Sciatic nerve (tissue), 2 donors: ENCODE measurements around the gene ZNF524. TPM values are rescaled to one million over a fixed set of nuclear protein-coding genes. Genes with fewer than 3 reads are reported as not detected.
A peak's percentile ranks its signal among the peaks of the same experiment; 100 is the strongest.

Source experiments
- ATAC-seq: fragments of 200-7000 bp; cut with Tn5 transposase; one replicate; pipeline ENCODE4 v1.9.1; 2020; ENCODE audit warnings: mild to moderate bottlenecking, moderate library complexity
- DNase-seq: peaks from one replicate; pipeline ENCODE4 v3.0.0-alpha.2; 2020; ENCODE audit warnings: low spot score
- intact Hi-C: fragments of 100-400 bp; cut with DNase I; formaldehyde crosslinking; loops from one replicate; pipeline ENCODE4 v1.14.2; 2022
- total RNA-seq: library from RNA; stranded (reverse); fragmentation: NEBNext Ultra II Directional; extraction: Animal tissue kit (Norgen Biotek cat#: 25700); gene quantifications from one replicate; pipeline ENCODE4 v1.2.1, GENCODE V29; 2021
- donor health status: DM: no; HTN: no; CAD: no.
- donor health status: DM: no; HTN: no; CAD: no.

ZNF524 gene
- total RNA-seq, 1 donor from 2014 or later, result 18.9 TPM

DNA sequence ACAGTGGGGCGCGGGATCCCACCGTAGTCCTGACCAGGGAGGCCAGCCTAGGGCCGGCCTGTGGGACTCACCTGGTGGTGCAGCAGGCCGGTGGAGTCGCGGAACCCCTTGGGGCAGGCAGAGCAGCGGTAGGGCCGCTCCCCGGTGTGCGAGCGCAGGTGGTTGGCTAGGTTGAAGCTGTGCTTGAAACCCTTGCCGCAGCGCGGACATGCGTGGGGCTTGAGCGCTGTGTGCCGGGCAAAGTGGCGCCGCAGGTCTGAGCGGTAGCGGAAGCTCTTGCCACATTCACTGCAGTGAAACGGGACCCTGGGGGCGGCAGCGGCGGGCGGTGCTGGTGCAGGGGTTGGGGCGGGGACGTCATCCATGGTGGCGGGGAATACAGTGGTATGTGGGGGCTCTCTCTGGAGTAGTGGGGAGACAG is 2.6 kb upstream of the ZNF524 start:
- DNase-seq, result no peak
- no peak for ATAC-seq
- intact Hi-C loops, result no loop called here

DNA sequence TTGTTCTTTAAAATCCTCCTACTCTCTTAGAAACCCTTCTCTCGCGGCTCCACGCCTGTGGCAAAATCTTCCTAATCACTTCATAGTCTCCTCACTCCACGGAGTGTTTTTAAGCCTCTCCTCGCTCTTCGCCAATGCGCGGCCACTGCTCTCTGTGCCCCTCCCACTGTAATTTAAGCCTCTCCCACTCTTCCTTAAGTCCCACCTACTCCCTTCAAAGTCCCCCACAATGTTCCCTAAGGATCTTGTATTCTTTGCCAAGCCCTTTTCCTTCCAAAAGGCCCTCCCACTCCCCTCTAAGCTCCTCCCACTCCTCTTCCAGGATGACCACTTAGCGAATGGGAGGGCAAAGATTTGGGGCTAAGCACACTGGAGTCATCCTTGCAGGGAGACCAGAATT is 2.1 kb upstream of the ZNF524 start:
- ATAC-seq (no peak), DNase-seq (no peak)
- intact Hi-C loops, result no loop called here

DNA sequence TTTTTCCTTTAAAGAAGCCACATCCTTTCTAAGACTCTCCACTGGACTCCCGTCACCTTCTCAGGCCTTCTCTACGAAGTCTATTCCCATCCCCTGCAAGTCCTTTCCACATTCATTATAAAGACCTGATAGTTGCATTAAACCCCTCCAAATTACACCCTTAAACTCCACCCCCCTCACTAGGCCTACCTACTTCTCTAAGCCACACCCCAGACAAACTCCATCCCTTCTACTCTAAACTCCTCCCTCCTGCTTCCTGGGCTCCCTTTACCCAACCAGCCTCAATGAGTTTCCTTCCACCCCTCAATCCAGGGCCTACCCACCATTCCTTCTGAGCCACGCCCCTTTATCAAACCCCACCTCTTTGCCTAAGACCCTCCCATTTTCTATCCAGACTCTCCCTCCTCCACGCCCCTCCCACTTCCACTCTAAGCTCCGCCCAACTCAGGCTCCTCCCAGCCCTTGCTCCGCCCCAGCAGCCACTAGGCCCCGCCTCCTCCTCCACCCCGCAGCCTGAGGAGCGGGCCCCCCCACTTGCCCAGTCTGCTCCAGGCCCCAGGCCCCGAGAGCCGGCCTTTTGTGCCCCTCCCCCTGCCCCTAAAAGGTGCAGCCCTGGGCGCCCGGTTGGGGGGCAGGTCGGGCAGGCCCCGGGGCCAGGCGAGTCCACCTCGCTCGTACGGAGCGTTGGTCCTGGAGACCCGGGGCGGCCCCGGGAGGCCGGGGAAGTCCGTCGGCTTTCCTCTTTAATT is 1.2 kb upstream of the ZNF524 start:
- ATAC-seq, result peak; percentile 90
- intact Hi-C loops, result no loop called here
- peak; percentile 97 for DNase-seq

DNA sequence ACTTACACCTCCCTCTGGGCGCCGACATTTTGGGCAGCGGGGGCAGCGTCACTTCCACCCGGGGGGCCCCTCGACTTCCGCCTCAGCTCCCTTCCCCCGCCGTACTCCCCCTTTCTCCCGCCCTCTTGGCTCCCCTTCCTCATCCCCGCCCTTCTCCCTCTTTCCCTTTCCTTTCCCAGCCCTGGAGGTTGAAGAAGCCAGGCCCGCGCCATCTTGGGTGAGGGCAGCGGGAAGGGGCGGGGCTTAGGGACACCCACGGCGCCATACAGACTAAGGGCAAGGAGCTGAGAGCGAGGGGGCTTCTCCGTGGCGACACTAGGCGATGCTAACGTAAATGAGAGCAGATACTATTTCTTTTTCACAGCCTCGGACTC is 633 bp upstream of the ZNF524 start, which contains the start of gene FIZ1:
FIZ1 (minus strand) TSS at position 50 of the 374 bp plus-strand sequence. CDS start 1,652 bp downstream, outside the sequence.
- DNase-seq (peak; percentile 98), ATAC-seq (peak; percentile 95)
- intact Hi-C loops, result no loop called here

DNA sequence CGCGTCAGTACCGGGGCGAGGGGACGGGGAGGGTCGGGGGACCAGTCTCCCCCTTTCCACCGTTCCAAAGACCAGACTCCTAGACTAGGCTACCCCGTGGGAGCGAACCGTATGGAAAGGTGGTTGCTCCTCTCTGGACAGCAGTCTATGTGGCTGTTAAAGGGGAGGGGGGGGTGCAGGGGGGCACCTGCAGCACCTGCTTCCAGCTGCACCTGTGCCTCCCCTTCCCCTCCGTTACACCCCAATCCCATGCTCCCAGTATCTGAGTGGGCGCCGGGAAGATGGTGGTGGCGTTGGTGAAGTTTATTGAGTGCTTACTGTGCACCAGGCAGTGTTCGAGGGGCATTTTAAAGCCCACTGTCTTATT is 557 bp downstream of the ZNF524 start:
- DNase-seq (no peak), ATAC-seq (no peak)
- intact Hi-C loops, result no loop called here

DNA sequence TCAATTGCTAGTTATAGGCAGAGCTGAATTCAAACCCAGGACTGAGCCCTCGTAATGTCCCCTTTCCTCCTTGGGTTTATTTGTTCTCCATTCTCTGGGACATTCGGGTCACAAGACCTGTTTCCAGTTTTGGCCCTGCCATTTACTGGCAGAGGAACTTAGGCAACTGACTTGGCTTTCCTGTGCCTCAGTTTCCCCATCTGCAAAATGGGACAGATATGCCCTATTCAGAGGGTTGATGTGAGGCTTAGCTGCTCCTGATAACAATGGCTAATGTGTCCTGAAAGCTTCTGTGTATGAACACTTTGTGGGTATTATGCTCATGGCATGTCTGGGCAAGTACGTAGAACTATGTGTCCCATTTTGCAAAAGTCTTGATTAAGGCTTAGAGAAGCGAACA is 996 bp downstream of the ZNF524 start:
- DNase-seq, result no peak
- no peak for ATAC-seq
- intact Hi-C loops, result no loop called here

DNA sequence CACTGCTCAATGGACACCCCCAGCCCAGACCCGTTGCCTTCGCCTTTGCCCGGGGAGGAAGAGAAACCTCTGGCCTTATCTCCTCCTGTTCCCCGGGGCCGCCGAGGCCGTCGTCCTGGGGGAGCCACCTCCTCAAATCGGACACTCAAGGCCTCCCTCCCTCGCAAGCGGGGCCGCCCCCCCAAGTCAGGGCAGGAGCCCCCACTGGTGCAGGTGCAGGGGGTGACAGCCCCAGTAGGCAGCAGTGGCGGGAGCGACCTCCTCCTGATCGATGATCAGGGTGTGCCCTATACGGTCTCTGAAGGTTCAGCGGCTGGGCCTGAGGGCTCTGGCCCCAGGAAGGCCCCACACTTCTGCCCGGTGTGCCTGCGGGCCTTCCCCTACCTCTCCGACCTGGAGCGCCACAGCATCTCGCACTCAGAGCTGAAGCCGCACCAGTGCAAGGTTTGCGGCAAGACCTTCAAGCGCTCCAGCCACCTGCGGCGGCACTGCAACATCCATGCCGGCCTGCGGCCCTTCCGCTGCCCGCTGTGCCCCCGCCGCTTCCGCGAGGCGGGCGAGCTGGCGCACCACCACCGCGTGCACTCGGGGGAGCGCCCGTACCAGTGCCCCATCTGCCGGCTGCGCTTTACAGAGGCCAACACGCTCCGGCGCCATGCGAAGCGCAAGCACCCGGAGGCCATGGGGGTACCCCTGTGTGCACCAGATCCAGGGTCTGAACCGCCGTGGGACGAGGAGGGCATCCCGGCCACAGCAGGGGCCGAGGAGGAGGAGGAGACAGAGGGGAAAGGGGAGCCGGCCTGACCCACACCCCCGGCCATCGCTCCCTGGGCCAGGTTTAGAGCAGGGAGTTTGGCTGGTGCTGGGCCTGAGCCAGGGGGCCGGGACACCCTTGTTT is 2.3 kb downstream of the ZNF524 start:
- intact Hi-C loops, result no loop called here
- DNase-seq (peak; percentile 65), ATAC-seq (no peak)

DNA sequence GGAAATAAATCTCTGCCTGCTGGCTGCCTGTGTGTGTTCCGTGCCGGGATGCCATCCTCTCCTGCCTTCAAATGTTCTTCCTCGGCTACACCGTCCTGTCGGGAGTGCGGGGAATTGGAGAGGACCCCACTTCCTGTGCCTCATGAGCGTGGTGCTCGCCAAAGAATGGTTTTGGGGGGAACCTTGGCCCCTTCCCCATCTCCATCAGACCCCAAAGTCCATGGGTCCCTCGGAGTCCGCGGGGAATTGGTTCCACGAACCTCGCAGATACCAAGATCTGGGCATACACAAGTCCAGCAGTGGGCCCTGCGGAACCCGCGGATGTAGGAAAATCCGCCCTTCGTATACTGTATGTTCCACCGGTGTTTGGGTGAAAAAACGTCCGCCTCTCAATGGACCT is 3.0 kb downstream of the ZNF524 start:
- DNase-seq, result no peak
- intact Hi-C loops, result no loop called here
- no peak for ATAC-seq

DNA sequence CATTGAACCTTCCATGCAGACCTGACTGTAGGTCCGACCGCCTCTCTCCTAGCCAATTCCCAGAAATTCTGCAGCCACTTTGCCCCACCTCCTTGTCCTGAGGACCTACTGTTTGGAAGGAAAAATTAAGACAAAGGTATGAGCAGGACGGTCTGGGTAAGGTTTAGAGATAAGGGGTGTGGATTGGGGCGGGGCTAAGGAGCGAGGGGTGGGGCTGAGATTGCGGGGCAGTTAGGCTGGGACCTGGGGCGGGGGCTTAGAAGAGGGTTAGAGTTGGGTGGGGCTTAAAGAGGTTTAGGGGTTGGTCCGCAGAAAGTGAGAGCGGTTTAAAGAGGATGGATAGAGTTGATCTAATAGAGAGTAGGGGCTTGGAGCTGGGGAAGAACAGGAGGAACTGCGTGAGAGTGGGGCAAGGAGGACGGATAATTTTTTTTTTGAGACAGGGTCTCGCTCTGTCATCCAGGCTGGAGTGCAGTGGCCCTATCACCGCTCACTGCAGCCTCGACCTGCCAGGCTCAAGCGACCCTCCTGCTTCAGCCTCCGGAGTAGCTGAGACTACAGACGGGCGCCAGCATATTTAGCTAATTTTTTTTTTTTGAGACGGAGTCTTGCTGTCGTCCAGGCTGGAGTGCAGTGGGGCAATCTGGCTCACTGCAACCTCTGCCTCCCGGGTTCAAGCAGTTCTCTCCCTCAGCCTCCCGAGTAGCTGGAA is 3.6 kb downstream of the ZNF524 start:
- intact Hi-C loops, result no loop called here
- no peak for DNase-seq
- no peak for ATAC-seq

DNA sequence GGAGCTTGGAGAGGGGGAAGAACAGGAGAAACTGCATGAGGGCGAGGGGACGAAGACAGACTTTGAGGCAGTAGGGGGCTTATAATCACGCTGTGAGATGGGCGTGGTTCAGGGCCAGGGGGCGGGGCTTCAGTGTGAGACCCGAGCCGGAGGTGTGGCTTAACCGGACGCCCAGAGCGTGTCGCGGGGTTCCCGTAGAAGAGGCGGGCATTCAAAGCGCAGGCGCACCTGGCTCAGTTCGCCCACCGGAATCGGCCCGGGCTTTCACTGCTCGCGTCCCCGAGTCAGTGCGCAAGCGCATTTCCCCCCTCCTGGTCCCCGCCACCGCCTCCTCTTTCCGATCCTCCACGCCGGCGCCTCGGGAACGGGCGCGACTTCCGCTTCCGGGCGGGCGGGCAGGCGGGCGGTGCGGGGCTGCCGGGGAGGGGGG is 5.1 kb downstream of the ZNF524 start:
- ATAC-seq, result peak; percentile 91
- peak; percentile 99 for DNase-seq
- intact Hi-C loops, result no loop called here

DNA sequence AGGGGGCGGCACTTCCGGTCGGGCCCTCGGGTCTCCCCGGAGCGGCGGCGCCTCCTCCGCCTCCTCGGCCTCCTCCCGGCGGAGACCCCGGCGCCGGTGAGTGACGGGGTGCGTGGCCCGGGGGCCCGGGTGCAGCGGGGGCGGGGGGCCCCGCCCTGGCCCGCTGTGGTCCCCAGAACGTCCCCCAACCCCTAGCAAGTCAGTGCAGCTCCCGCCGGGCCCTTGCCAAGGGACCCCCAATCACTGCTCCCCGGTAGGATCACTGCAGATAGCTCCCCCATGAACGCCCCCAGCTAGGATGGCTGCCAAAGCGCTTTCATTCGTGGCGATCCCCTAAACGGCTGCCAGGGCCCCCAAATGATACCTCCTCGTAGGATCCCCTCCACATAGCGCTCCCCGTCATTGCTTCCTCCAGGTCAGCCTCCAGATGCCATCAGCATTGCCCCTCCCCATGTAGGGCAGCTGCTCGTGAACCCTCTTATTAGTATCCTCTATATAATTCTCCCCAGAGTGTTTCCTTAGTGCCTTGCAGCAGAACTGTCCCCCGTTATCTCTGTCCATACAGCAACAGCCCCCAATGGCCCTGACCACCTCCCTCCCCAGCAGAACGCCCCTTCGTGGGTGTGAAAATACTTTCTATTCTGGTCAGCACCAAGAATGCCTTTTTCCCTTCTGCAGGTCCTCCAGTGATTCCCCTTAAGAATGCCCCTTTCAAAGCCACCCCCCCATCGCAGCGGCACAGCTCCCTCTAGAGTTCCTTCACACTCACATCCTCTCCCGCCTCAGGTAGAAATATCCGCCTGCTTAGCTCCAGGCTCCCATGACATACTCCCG is 5.8 kb downstream of the ZNF524 start, which contains the start of gene ZNF865:
ZNF865 (plus strand) TSS at position 11 of the 834 bp plus-strand sequence. CDS start 7,972 bp downstream, outside the sequence.
- intact Hi-C loops, result no loop called here
- ATAC-seq, result peak; percentile 42
- peak; percentile 82 for DNase-seq

DNA sequence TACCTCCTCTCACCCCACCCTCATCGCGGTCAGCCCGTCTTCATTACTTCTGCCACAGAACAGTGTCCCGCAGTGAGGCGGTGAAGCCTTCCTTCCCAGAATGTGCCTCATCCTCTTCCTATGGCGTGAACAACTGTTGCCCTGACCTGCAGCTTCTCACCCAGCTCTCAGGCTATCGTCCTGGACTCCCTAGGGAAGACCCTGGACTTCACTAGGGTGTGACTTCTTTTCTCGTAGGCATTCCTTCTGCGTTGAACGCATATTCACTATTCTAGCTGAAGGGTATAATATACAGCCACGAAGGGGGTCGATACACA is 6.3 kb downstream of the ZNF524 start:
- intact Hi-C loops, result no loop called here
- ATAC-seq, result no peak
- DNase-seq, result no peak

DNA sequence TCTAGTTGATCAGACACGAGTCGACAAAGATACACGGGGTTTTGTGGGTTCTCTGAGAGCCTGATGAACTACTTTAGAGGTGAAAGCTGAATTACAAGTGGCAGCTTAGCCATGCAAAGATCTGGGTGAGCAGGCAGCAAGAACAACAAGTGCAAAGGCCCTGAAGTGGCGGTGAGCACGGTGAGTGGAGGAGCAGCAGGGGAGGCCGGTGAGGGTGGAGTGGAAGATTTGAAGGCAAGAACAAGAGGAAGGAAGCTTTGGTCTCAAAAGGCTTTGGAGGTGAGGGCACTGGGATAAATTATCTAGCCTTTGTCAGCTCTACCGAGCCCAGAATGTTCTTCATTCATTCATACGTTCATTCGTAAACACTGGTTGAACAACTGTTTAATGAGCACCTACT is 6.7 kb downstream of the ZNF524 start:
- ATAC-seq (no peak), DNase-seq (no peak)
- intact Hi-C loops, result no loop called here

DNA sequence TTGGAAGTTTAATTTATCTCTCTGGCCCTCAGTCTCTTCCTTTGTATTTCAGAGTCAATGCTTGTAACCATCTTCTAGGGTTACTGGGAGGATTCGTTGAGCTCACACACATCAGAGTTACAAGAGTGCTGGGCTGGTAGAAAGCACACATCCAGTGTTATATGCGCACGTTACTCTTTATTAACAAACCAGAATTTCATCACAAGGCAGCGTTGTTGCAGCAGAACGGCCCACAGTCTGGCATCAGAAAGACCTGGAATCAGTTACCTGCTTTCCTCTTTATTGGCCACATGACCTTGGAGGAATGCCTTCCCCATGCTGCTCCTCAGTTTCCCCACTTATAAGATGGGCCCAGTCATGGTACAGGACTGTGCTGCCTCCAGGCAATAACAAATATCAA is 9.2 kb downstream of the ZNF524 start:
- ATAC-seq (no peak), DNase-seq (no peak)
- intact Hi-C loops, result no loop called here

DNA sequence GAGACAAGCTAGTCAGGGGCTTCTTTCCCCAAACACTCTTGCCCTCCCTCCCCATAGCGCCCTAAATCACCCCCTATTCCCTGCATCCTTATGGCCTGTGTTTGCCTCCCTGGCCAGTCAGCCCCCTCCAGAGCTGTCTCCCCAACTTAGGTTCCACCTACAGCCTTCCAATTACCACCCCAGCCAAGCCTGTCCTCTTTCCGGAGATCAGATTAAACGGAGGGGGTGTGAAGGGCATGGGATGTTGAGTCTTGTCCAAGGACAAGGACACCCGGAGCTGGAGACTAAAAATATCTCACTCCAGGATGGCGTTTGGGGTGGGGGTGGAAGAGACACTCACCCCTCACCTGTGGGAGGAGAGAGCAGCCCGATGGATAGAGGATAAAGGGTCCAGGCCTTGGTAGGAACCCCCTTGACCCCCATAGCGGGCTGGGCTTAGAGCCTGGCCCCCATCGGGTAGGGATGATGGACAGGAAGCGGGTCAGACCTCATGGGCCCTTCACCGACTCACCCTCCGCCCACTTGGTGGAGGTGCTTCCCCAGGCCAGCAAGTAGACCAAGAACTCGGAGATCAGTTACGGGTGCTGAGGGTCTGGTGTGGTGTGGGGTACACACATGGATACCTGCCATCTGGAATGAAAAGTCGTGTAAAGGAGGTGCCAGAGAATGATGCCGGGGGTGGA is 11.4 kb downstream of the ZNF524 start:
- ATAC-seq (no peak), DNase-seq (no peak)
- intact Hi-C loops, result no loop called here

DNA sequence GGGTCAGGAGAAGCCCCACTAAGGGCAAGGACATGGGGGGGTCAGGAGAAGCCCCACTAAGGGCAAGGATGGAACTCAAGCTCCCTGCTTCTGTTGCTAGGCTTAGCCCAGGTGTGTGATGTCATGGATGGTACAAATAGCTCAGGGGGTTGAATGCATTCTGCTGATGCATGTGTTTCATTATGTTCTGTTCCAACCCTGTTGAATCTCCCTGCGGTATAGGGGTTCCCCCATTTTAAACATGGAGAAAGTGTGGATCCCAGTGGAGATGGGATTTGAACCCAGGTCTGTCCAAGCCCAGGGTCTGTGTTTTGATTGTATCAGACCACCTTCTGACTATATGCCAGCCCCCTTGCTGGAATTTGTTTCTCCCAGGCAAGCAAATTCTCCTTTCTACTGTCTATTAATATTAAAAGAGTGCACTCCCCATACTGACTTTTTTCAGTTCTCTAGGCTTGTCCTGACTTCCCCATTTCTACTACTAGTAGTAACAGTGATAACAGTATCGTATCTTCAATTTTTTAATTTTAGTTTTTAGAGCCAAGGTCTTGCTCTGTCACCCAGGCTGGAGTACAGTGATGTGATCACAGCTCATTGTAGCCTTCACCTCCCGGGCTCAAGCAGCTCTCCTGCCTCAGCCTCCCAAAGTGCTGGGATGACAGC is 12.0 kb downstream of the ZNF524 start:
- intact Hi-C loops, result no loop called here
- no peak for DNase-seq
- ATAC-seq, result no peak

DNA sequence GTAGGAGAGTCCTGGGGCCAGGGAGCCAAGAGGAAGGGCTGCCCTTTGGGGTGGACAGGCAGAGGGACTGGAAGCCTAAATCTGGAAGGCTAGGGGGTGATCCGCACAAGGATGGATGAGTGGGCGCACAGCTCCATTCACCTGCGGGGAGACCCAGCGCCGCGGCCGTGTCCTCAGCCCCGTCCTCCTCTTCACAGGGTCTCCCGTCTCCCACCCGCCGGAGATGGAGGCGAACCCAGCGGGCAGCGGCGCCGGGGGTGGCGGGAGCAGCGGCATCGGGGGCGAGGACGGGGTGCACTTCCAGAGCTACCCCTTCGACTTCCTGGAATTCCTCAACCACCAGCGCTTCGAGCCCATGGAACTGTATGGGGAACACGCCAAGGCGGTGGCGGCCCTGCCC is 13.3 kb downstream of the ZNF524 start:
- intact Hi-C loops, result no loop called here
- no peak for ATAC-seq

More for the DNA sequence above, 13.3 kb downstream of the ZNF524 start:
- no peak for DNase-seq
